ENCODE results near the gene KRT39.
"Not testable (repeated sequence)": the region's sequence is repeated elsewhere in the genome, so short reads cannot be mapped to it uniquely, and the experiment has no call there.

Gene KRT39

GRCh38 chr17:40966848-40967247, at the start of gene KRT39:
Gene KRT39 (minus strand): TSS chr17:40966948. CDS start chr17:40966856, 92 bp downstream.
- DNase-seq = no peak

- DNase-seq = no peak
Observed at GRCh38 chr17:41015454-41015853, 48.7 kb upstream of the KRT39 start.

GRCh38 chr17:41013606-41014005, 46.9 kb upstream of the KRT39 start:
- no peak for DNase-seq

- DNase-seq = no peak
Observed at GRCh38 chr17:41013181-41013580, 46.4 kb upstream of the KRT39 start.

- no peak for DNase-seq
Observed at GRCh38 chr17:41012326-41013120, 45.8 kb upstream of the KRT39 start.

GRCh38 chr17:41010441-41010840, 43.7 kb upstream of the KRT39 start:
- no peak for DNase-seq

GRCh38 chr17:41009936-41010335, 43.2 kb upstream of the KRT39 start:
- no peak for DNase-seq

- no peak for DNase-seq
Observed at GRCh38 chr17:41009301-41009760, 42.6 kb upstream of the KRT39 start.

- no peak for DNase-seq
Observed at GRCh38 chr17:41008811-41009210, 42.1 kb upstream of the KRT39 start, which contains the start of gene KRTAP3-1. Gene KRTAP3-1 (minus strand): TSS chr17:41009128. CDS start chr17:41009074, 54 bp downstream.

- no peak for DNase-seq
Observed at GRCh38 chr17:41004397-41004796, 37.6 kb upstream of the KRT39 start.

GRCh38 chr17:41003926-41004325, 37.2 kb upstream of the KRT39 start:
- no peak for DNase-seq

GRCh38 chr17:41002814-41003213, 36.1 kb upstream of the KRT39 start:
- no peak for DNase-seq

- DNase-seq = no peak
Observed at GRCh38 chr17:41001795-41002194, 35.0 kb upstream of the KRT39 start.

- not testable (repeated sequence) for DNase-seq
Observed at GRCh38 chr17:40999563-40999962, 32.8 kb upstream of the KRT39 start, which contains the start of gene KRTAP3-2. Gene KRTAP3-2 (minus strand): TSS chr17:40999906. CDS start chr17:40999853, 53 bp downstream.

GRCh38 chr17:40997361-40997760, 30.6 kb upstream of the KRT39 start:
- no peak for DNase-seq

- DNase-seq = no peak
Observed at GRCh38 chr17:40996829-40997228, 30.1 kb upstream of the KRT39 start.

- DNase-seq = no peak
Observed at GRCh38 chr17:40995116-40995515, 28.4 kb upstream of the KRT39 start.

- DNase-seq = no peak
Observed at GRCh38 chr17:40993839-40994238, 27.1 kb upstream of the KRT39 start, which contains the start of gene KRTAP3-3. Gene KRTAP3-3 (minus strand): TSS chr17:40994164. CDS start chr17:40994097, 67 bp downstream.

- DNase-seq = no peak
Observed at GRCh38 chr17:40993084-40993483, 26.3 kb upstream of the KRT39 start.

- no peak for DNase-seq
Observed at GRCh38 chr17:40992666-40993065, 25.9 kb upstream of the KRT39 start.

- DNase-seq = no peak
Observed at GRCh38 chr17:40986920-40987319, 20.2 kb upstream of the KRT39 start.

GRCh38 chr17:40984226-40984625, 17.5 kb upstream of the KRT39 start, which contains the start of gene KRT40:
Gene KRT40 (minus strand): TSS chr17:40984326. CDS start chr17:40984273, 53 bp downstream.
- no peak for DNase-seq

- DNase-seq = no peak
Observed at GRCh38 chr17:40981115-40981514, 14.4 kb upstream of the KRT39 start.

GRCh38 chr17:40980596-40980995, 13.8 kb upstream of the KRT39 start:
- DNase-seq = no peak

Data from CD4-positive, alpha-beta T cell treated with Interleukin-10 for 1 hour (primary cell).